GM10266 (cell line): ENCODE data around the gene CIDEC.
A peak's percentile ranks its signal among the peaks of the same experiment; 100 is the strongest.

ENCODE experiments used
- DNase-seq: peaks from one replicate; pipeline ENCODE4 v3.0.0; 2012; ENCODE audit errors: extremely low spot score
- CTCF ChIP-seq: IDR thresholded peaks from 2 replicates; pipeline ENCODE4 v1.5.1; 2012; ENCODE audit warnings: mild to moderate bottlenecking, low read depth; ENCODE audit not compliant: control insufficient read depth, insufficient read depth; ENCODE audit errors: missing control alignments

Gene CIDEC

GRCh38 chr3:9846931-9847488, 33.0 kb downstream of the CIDEC start:
- no peak for DNase-seq
- no peak for TF ChIP-seq CTCF

GRCh38 chr3:9846231-9846630, 33.8 kb downstream of the CIDEC start:
- no peak for DNase-seq
- no peak for TF ChIP-seq CTCF

DNA sequence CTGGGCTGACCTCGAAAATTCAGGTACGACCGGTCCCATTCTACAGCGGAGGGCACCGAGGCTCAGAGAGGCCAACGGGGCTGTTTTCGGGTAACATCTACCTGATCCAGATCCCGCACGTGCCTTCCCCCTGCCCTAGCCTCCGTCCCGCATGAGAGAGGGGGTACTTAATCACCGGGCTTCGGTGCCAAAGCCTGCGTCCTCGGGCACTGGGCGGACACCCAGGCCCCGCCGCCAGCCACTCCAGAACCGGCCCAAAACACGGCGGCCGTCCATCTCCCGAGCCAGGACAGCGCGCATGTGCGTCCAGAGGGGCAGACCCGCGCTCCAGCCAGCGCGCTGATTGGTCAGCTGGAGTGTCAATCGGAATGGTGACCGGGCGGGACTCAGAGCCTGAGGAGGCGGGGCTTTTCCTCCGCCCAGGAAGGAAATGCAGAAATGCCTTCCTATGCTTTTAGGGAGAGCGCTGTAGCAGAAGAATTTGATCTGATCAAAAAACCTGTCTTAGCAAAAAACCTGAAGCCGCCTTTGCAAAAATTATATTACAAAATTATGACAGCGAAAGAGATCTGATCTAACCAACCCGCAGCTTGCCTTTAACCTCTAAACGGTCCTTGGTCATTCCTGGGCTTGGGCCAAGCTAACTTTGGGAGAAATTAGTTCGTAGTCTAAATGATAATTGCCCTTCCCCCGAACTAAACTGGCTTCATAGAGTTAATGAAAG, 36.2 kb downstream of the CIDEC start, which contains the start of gene RPUSD3:
Gene RPUSD3 (minus strand): TSS at position 294 of the 724 bp plus-strand sequence. CDS start 18 bp downstream, at position 276.
- no peak for TF ChIP-seq CTCF
- peak; percentile 98 for DNase-seq

DNA sequence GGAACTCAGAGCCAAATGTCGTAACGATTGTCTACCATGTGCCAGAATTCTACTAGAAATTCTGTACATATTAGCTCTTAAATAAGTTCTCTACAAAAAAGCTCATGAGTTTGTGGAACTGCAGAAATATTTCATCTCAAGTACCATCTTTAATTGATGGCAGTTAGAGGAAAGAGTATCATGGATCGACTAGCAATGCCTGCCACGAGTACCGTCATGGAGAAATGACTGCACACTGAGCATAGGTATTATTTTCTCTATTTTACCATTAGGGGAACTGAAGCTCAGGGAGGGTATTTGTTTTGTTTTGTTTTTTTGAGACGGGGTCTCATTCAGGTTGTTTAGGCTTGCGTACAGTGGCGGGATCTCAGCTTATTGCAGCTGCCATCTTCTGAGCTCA, 39.0 kb downstream of the CIDEC start:
- no peak for TF ChIP-seq CTCF
- no peak for DNase-seq

DNA sequence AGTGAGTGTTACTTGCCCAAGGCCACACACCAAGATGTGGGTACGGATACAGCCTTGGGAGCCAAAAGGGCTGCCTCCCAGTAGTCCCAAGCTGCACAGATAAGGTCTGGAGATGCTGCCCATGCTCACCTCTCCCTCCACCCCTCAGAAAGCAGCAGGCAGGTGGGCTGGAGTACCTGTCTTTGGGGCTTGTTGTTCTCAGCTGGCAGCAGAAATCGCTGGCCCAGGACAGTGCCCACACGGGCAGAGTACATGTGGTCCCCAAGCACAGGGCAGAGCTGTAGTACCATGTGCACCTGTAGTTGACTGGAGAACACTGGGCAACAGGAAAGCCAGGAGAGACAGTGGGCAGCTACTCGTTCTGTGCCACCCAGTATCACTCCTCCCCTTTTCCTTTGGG, 41.2 kb downstream of the CIDEC start:
- no peak for DNase-seq
- TF ChIP-seq CTCF, result no peak

GRCh38 chr3:9837701-9838582, 42.1 kb downstream of the CIDEC start:
- TF ChIP-seq CTCF, result no peak
- DNase-seq, result no peak
